ENCODE results near the gene PHF2.

DNA sequence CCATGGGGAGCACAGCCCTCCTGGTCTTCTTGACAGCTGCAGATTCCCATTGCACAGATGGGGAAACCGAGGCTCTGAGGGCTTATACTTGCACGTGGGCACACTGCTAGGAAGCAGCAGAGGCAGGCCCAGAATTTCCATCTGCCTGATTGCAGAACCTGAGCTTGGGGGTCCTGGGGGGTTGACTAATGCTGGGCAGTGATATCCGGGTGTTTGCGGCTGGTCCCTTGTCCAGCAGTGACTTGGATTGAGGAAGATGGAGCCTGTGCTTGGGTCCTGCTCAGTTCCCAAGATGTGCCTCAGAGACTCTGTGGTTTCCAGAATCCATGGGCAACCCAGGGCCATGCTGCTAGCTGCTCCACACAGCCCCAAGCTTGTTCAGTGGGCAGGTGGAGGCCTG is 91.2 kb downstream of the PHF2 start:
- TF ChIP-seq, protein P1, sequence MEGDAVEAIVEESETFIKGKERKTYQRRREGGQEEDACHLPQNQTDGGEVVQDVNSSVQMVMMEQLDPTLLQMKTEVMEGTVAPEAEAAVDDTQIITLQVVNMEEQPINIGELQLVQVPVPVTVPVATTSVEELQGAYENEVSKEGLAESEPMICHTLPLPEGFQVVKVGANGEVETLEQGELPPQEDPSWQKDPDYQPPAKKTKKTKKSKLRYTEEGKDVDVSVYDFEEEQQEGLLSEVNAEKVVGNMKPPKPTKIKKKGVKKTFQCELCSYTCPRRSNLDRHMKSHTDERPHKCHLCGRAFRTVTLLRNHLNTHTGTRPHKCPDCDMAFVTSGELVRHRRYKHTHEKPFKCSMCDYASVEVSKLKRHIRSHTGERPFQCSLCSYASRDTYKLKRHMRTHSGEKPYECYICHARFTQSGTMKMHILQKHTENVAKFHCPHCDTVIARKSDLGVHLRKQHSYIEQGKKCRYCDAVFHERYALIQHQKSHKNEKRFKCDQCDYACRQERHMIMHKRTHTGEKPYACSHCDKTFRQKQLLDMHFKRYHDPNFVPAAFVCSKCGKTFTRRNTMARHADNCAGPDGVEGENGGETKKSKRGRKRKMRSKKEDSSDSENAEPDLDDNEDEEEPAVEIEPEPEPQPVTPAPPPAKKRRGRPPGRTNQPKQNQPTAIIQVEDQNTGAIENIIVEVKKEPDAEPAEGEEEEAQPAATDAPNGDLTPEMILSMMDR (IDR thresholded peaks at IDR 0.05) = no peak
- no peak for TF ChIP-seq POLR2AphosphoS5 (IDR thresholded peaks at IDR 0.05)
- no peak for TF ChIP-seq EP300 (IDR thresholded peaks at IDR 0.05)

Data from sigmoid colon (tissue), 4 donors.